WTC11 (cell line): ENCODE measurements around the gene CNST.

Source experiments
- CBFB ChIP-seq: sonication (generic); formaldehyde crosslinking; IDR thresholded peaks from 2 replicates; pipeline ENCODE4 v1.8.1; 2022; ENCODE audit warnings: mild to moderate bottlenecking, low read depth, missing genetic modification reagents
- GABPB1 ChIP-seq: sonication (generic); formaldehyde crosslinking; IDR thresholded peaks from 2 replicates; pipeline ENCODE4 v1.8.1; 2023; ENCODE audit warnings: mild to moderate bottlenecking, missing genetic modification reagents
- SMAD3 ChIP-seq: sonication (generic); formaldehyde crosslinking; IDR thresholded peaks from 2 replicates; pipeline ENCODE4 v1.8.0; 2022; ENCODE audit warnings: missing genetic modification reagents, mild to moderate bottlenecking, borderline replicate concordance
- SP1 ChIP-seq: sonication (generic); formaldehyde crosslinking; conservative IDR thresholded peaks from 2 replicates; pipeline ENCODE4 v1.8.1; 2022; ENCODE audit warnings: missing genetic modification reagents
- TEAD1 ChIP-seq: sonication (generic); formaldehyde crosslinking; IDR thresholded peaks from 2 replicates; pipeline ENCODE4 v1.8.0; 2022; ENCODE audit warnings: mild to moderate bottlenecking, missing genetic modification reagents
- ZBTB21 ChIP-seq: sonication (generic); formaldehyde crosslinking; IDR thresholded peaks from 2 replicates; pipeline ENCODE4 v1.8.1; 2023; ENCODE audit warnings: mild to moderate bottlenecking, missing genetic modification reagents, borderline replicate concordance
- TF ChIP-seq, protein P1 (sequence below): sonication (generic); formaldehyde crosslinking; IDR thresholded peaks from 2 replicates; pipeline ENCODE4 v1.8.1; 2023; ENCODE audit warnings: mild to moderate bottlenecking, missing genetic modification reagents, moderate library complexity
- TF ChIP-seq, protein P2 (sequence below): sonication (generic); formaldehyde crosslinking; conservative IDR thresholded peaks from 2 replicates; pipeline ENCODE4 v1.8.1; 2023; ENCODE audit warnings: mild to moderate bottlenecking, low read depth, missing genetic modification reagents, moderate library complexity
- TF ChIP-seq, protein P3 (sequence below): fragments of 200-600 bp; IDR thresholded peaks from 2 replicates; pipeline ENCODE4 v1.8.0; 2022; ENCODE audit warnings: antibody characterized with exemption

DNA sequence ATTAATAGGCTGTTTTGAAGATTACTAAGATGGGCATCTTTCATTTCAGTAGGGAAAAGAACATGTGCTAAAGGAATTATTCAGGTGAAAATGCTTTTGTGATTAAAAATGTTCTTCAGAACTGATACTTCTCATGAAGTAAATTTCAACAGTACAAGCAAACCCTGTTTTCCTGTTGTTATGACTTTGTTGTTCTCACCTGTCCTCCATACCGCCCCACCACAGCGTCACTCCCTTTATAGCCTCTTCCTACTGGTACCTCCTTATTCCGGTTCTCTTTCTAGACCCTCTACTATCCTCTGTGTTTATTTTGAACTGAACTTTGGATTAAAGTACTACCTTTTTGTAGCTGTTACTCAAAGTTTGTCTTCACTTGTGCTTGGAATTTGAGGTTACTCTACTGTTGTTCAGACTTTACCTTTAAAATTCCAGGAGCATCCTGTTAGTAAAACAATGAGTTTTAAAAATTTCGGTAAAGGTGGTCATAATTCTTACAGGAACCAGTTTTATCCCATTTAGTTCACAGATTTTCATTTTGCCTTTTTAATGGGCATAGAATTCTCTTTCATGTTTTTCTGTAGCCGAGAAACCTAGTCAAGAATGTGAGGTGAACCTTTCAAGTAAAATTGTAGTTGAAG lies 10.9 kb downstream of the CNST start:
- TF ChIP-seq, protein P1, sequence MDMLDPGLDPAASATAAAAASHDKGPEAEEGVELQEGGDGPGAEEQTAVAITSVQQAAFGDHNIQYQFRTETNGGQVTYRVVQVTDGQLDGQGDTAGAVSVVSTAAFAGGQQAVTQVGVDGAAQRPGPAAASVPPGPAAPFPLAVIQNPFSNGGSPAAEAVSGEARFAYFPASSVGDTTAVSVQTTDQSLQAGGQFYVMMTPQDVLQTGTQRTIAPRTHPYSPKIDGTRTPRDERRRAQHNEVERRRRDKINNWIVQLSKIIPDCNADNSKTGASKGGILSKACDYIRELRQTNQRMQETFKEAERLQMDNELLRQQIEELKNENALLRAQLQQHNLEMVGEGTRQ (CRISPR knock-in tag): no peak
- TF ChIP-seq, protein P2, sequence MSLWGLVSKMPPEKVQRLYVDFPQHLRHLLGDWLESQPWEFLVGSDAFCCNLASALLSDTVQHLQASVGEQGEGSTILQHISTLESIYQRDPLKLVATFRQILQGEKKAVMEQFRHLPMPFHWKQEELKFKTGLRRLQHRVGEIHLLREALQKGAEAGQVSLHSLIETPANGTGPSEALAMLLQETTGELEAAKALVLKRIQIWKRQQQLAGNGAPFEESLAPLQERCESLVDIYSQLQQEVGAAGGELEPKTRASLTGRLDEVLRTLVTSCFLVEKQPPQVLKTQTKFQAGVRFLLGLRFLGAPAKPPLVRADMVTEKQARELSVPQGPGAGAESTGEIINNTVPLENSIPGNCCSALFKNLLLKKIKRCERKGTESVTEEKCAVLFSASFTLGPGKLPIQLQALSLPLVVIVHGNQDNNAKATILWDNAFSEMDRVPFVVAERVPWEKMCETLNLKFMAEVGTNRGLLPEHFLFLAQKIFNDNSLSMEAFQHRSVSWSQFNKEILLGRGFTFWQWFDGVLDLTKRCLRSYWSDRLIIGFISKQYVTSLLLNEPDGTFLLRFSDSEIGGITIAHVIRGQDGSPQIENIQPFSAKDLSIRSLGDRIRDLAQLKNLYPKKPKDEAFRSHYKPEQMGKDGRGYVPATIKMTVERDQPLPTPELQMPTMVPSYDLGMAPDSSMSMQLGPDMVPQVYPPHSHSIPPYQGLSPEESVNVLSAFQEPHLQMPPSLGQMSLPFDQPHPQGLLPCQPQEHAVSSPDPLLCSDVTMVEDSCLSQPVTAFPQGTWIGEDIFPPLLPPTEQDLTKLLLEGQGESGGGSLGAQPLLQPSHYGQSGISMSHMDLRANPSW: no peak
- TF ChIP-seq TEAD1 (CRISPR knock-in tag) (no peak), SMAD3 (CRISPR knock-in tag) (no peak), ZBTB21 (CRISPR knock-in tag) (no peak), GABPB1 (CRISPR knock-in tag) (no peak), CBFB (CRISPR knock-in tag) (no peak), SP1 (CRISPR knock-in tag) (no peak)
- TF ChIP-seq, protein P3, sequence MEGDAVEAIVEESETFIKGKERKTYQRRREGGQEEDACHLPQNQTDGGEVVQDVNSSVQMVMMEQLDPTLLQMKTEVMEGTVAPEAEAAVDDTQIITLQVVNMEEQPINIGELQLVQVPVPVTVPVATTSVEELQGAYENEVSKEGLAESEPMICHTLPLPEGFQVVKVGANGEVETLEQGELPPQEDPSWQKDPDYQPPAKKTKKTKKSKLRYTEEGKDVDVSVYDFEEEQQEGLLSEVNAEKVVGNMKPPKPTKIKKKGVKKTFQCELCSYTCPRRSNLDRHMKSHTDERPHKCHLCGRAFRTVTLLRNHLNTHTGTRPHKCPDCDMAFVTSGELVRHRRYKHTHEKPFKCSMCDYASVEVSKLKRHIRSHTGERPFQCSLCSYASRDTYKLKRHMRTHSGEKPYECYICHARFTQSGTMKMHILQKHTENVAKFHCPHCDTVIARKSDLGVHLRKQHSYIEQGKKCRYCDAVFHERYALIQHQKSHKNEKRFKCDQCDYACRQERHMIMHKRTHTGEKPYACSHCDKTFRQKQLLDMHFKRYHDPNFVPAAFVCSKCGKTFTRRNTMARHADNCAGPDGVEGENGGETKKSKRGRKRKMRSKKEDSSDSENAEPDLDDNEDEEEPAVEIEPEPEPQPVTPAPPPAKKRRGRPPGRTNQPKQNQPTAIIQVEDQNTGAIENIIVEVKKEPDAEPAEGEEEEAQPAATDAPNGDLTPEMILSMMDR: no peak
